GM12892 (cell line): ENCODE results near the gene LASP1NB.

ENCODE experiments used
- DNase-seq: peaks from one replicate; pipeline ENCODE4 v3.0.0; 2011; ENCODE audit not compliant: insufficient read length
- FAIRE-seq: peaks from 2 replicates; lab custom pipeline; 2011; peaks lifted over from hg19 to GRCh38; lab: Jason Lieb, UNC
- POLR2A ChIP-seq: IDR thresholded peaks from 2 replicates; pipeline ENCODE4 v1.6.1; 2011; ENCODE audit warnings: low read depth, low read length, control low read depth
- POLR2AphosphoS5 ChIP-seq: IDR thresholded peaks from 2 replicates; pipeline ENCODE4 v1.6.1; 2011; ENCODE audit warnings: low read depth, low read length, control low read depth
- TAF1 ChIP-seq: IDR thresholded peaks from 2 replicates; pipeline ENCODE4 v1.6.1; 2011; ENCODE audit warnings: low read depth, mild to moderate bottlenecking, control low read depth, low read length, borderline replicate concordance

Gene LASP1NB

DNA sequence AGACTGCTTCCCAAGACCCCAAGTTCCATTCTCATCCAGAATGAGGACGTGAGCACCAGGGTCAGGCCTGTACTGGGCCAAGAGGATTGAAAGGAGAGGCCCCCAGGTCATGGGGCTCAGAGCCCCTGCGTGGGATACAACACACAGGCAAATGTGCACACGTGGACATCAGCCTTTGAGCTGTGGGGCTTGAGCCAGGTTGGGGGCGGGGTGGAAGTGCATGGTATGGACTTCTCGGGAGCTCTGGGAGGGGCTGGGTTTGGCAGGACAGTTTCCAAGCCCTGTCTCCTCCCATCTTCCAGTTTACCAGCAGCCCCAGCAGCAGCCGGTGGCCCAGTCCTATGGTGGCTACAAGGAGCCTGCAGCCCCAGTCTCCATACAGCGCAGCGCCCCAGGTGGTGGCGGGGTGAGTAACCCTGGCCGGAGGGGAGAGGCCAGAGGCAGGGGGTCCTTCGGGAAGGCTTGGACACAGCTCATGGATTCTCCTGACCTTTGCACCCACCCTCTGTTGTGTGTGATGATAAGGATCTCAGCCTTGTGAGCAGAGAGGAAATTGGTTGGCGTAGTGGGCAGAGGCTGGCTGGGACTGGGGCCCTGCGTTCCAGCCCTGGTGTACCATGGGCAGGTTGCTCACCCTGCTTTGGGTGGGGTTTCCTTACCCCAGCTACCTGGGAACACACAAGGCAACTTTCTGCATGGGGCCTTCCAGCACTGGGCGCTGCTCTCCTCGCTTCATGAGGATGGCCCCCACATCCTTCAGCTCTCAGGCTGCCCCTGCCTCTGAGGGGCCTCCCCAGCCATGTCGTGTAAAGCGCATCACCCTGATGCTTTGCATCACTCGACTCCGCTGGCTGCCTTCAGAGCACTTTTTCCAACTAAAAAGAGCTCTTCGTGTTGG, 10.4 kb upstream of the LASP1NB start:
- TF ChIP-seq TAF1 (no peak), POLR2A (no peak), POLR2AphosphoS5 (no peak)
- FAIRE-seq: no peak
- no peak for DNase-seq

DNA sequence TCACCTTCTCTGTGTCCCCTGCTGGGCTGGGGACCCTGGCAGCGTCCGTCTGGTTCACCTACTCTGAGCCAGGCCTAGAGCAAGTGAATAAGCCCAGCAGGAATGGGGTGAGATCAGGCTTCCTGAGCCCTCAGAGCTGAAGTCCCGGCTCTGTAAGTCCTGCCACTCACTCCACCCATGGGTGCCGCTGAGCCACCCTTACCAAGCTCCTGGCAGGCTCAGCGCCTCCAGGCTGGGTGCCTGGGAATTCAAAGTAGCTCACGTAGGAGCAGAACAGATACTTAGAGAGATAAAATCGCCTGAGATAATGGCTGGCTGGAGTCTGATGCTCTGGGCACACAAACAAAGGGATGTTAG, 9.8 kb upstream of the LASP1NB start:
- FAIRE-seq (no peak), DNase-seq (no peak)
- no peak for TF ChIP-seq POLR2A
- no peak for TF ChIP-seq POLR2AphosphoS5
- TF ChIP-seq TAF1: no peak

DNA sequence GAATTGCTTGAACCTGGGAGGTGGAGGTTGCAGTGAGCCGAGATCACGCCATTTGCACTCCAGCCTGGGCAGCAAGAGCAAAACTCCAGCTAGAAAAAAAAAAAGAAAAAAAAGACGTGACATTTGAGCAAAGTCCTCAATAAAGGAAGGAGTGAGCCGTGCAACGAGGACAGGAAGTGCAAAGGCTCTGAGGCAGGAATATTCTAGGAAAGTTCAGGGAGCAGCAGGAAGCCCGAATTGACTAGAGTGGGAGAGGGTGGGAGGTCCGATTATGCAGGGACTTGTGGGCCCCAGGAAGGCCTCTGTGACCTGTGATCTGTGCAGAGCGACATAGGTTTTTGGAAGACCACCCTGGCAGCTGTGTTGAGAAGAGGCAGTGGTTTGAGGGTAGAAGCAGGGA, 8.6 kb upstream of the LASP1NB start:
- no peak for DNase-seq
- no peak for FAIRE-seq
- no peak for TF ChIP-seq POLR2A
- no peak for TF ChIP-seq POLR2AphosphoS5
- TF ChIP-seq TAF1: no peak

DNA sequence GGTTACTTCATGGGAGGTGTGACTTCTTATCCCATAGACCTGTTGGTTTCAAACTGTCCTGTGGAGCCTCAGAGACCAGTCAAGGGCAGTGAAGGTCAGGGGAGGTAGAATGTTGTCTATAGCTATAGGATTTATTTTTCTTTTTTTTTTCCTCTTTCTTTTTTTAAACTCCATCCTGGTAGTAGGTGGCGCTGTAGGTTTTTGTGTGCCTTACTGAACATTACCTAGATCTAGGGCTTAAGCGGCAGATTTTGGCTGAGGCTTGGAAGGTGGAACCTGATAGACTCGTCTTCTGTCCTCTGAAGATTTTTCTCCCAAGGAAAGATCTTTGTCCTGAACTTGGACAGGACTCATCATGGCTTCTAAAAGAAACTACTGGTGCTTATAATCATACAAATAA, 8.2 kb upstream of the LASP1NB start:
- DNase-seq (no peak), FAIRE-seq (no peak)
- TF ChIP-seq POLR2A (no peak), POLR2AphosphoS5 (no peak), TAF1 (no peak)

DNA sequence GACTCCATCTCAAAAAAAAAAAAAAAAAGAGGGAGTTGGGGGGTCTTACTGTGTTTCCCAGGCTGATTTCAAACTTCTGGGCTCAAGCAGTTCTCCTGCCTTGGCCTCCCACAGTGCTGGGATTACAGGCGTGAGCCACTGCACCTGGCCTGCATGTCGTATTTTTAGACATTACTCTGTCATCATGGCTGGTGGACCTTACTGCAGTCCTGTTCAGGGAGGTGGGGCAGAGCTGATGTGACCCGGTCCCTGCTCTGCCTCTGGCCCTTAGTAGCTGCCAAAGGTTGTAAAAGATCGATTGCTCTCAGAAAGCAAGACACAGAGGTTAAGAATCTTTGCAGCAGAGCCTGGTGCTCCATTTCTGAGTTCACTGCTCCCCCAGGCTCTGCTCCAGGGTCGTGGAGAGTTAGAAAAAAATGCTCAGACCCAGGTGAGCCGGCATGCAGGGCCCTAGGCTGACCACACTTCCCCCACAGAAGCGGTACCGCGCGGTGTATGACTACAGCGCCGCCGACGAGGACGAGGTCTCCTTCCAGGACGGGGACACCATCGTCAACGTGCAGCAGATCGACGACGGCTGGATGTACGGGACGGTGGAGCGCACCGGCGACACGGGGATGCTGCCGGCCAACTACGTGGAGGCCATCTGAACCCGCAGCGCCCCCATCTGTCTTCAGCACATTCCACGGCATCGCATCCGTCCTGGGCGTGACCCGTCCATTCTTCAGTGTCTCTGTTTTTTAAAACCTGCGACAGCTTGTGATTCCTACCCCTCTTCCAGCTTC, 7.1 kb upstream of the LASP1NB start:
- TF ChIP-seq POLR2A (no peak), TAF1 (no peak), POLR2AphosphoS5 (no peak)
- no peak for FAIRE-seq
- no peak for DNase-seq

DNA sequence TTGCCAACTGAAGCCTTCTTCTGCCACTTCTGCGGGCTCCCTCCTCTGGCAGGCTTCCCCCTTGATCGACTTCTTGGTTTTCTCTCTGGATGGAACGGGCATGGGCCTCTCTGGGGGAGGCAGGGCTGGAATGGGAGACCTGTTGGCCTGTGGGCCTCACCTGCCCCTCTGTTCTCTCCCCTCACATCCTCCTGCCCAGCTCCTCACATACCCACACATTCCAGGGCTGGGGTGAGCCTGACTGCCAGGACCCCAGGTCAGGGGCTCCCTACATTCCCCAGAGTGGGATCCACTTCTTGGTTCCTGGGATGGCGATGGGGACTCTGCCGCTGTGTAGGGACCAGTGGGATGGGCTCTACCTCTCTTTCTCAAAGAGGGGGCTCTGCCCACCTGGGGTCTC, 6.5 kb upstream of the LASP1NB start:
- TF ChIP-seq TAF1 (no peak), POLR2AphosphoS5 (no peak), POLR2A (no peak)
- no peak for FAIRE-seq
- DNase-seq: no peak

DNA sequence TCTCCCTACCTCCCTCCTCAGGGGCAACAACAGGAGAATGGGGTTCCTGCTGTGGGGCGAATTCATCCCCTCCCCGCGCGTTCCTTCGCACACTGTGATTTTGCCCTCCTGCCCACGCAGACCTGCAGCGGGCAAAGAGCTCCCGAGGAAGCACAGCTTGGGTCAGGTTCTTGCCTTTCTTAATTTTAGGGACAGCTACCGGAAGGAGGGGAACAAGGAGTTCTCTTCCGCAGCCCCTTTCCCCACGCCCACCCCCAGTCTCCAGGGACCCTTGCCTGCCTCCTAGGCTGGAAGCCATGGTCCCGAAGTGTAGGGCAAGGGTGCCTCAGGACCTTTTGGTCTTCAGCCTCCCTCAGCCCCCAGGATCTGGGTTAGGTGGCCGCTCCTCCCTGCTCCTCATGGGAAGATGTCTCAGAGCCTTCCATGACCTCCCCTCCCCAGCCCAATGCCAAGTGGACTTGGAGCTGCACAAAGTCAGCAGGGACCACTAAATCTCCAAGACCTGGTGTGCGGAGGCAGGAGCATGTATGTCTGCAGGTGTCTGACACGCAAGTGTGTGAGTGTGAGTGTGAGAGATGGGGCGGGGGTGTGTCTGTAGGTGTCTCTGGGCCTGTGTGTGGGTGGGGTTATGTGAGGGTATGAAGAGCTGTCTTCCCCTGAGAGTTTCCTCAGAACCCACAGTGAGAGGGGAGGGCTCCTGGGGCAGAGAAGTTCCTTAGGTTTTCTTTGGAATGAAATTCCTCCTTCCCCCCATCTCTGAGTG, 5.9 kb upstream of the LASP1NB start:
- no peak for FAIRE-seq
- TF ChIP-seq TAF1: no peak
- no peak for TF ChIP-seq POLR2A
- TF ChIP-seq POLR2AphosphoS5: no peak
- DNase-seq: no peak

DNA sequence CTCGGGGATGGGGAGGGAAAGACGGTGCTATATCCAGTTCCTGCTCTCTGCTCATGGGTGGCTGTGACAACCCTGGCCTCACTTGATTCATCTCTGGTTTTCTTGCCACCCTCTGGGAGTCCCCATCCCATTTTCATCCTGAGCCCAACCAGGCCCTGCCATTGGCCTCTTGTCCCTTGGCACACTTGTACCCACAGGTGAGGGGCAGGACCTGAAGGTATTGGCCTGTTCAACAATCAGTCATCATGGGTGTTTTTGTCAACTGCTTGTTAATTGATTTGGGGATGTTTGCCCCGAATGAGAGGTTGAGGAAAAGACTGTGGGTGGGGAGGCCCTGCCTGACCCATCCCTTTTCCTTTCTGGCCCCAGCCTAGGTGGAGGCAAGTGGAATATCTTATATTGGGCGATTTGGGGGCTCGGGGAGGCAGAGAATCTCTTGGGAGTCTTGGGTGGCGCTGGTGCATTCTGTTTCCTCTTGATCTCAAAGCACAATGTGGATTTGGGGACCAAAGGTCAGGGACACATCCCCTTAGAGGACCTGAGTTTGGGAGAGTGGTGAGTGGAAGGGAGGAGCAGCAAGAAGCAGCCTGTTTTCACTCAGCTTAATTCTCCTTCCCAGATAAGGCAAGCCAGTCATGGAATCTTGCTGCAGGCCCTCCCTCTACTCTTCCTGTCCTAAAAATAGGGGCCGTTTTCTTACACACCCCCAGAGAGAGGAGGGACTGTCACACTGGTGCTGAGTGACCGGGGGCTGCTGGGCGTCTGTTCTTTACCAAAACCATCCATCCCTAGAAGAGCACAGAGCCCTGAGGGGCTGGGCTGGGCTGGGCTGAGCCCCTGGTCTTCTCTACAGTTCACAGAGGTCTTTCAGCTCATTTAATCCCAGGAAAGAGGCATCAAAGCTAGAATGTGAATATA, 4.8 kb upstream of the LASP1NB start:
- DNase-seq (no peak), FAIRE-seq (no peak)
- peak; percentile 6; the same call in 1 of the 2 replicates for TF ChIP-seq POLR2AphosphoS5
- no peak for TF ChIP-seq POLR2A

DNA sequence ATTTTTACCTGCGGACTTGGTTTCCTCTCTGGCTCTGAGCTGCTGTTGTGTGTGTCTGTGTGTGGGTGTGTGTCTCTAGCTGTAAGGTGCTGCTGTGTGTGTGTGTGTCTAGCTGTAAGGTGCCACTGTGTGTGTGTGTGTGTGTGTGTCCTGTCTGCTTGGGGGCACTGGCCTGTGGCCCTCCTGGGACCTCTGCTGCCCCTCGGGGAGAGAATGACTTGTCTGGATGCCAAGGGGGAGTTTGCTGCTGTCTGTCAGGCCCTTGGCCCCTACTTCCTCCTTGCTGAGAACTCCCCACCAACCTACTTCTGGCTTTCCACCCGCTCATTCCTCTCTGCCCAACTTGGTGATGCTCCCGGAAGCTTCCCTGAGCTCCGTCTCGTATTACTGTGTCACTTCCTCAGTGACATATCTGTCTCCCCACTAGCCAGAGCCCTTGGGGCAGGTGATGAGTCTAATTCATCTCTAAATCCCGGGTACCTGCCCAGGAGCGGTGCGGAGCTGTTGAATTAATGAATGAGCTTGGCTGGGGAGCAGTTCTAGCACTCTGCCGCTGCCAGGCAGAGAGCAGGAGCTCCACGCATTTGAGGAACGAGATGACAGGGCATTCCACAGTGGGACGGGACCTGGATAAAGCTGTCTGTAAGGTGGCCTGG, 3.5 kb upstream of the LASP1NB start:
- TF ChIP-seq TAF1 (no peak), POLR2A (no peak), POLR2AphosphoS5 (no peak)
- FAIRE-seq: no peak
- DNase-seq: no peak
